Keratinocyte (primary cell): ENCODE data around the gene RERE.

Experiments
- CTCF ChIP-seq, 3 experiments: IDR thresholded peaks in 1 of 3; conservative IDR thresholded peaks in 1 of 3; optimal IDR thresholded peaks in 1 of 3; 2 replicates in 2 of 3; 3 replicates in 1 of 3; pipeline versions ENCODE3 to v1.5.1; 2011; ENCODE audit warnings: low read length in 3 of 3, mild to moderate bottlenecking in 3 of 3, moderate library complexity in 2 of 3, control low read depth in 1 of 3, inconsistent platforms in 1 of 3; ENCODE audit not compliant: insufficient read depth in 2 of 3; ENCODE audit errors: extremely low read depth in 1 of 3
- EZH2 ChIP-seq: IDR thresholded peaks from one replicate; pipeline ENCODE4 v1.6.1; 2012; ENCODE audit warnings: inconsistent platforms, mild to moderate bottlenecking, low read length, moderate library complexity

- no peak for TF ChIP-seq CTCF (optimal IDR thresholded peaks at IDR 0.05 in 1 of 3, IDR thresholded peaks at IDR 0.05 in 1 of 3, conservative IDR thresholded peaks at IDR 0.05 in 1 of 3; ENCODE audit: extremely low read depth in 1 of 3, insufficient read depth in 2 of 3, low read length in 3 of 3)
- TF ChIP-seq EZH2 = no peak
Measured at GRCh38 chr1:8753736-8754135, 63.7 kb downstream of the RERE start.
